OCI-LY3 (cell line): ENCODE results near the gene NCKAP5.

Experiments used
- EZH2phosphoT487 ChIP-seq: fragments of 200-600 bp; shearing (Covaris generic); IDR thresholded peaks from 2 replicates; pipeline ENCODE4 v1.6.1; 2018; ENCODE audit warnings: antibody characterized with exemption, mixed run types, low read depth
- TF ChIP-seq, protein P1 (sequence below): fragments of 200-600, 300-600 bp; sonication (generic); IDR thresholded peaks from 2 replicates; pipeline ENCODE4 v1.5.1; 2014; ENCODE audit warnings: antibody characterized with exemption, low read length, low read depth

DNA sequence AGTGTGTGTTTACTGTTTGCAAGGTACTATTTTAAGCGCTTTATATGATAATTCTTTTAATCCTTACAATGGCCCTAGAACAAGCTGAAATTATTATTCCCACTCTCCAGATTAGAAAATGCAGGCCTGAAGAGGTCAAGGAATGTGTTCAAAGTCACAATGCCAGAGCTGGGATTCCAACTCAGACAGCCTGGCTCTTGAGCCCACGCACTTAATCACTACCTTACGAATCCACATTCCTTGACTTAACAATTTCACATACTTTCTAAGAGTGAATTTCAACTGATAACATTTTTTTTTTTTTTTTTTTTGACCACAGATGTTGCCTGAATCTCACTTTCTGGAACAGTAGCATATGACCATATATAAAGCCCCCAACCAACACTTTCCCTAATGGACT lies 400.3 kb downstream of the NCKAP5 start:
- TF ChIP-seq, protein P1, sequence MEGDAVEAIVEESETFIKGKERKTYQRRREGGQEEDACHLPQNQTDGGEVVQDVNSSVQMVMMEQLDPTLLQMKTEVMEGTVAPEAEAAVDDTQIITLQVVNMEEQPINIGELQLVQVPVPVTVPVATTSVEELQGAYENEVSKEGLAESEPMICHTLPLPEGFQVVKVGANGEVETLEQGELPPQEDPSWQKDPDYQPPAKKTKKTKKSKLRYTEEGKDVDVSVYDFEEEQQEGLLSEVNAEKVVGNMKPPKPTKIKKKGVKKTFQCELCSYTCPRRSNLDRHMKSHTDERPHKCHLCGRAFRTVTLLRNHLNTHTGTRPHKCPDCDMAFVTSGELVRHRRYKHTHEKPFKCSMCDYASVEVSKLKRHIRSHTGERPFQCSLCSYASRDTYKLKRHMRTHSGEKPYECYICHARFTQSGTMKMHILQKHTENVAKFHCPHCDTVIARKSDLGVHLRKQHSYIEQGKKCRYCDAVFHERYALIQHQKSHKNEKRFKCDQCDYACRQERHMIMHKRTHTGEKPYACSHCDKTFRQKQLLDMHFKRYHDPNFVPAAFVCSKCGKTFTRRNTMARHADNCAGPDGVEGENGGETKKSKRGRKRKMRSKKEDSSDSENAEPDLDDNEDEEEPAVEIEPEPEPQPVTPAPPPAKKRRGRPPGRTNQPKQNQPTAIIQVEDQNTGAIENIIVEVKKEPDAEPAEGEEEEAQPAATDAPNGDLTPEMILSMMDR, result no peak
- TF ChIP-seq EZH2phosphoT487, result no peak
